SK-N-DZ (cell line): Measurements from ENCODE around the gene TRIM65.
A peak's percentile ranks its signal among the peaks of the same experiment; 100 is the strongest.
"Not testable (repeated sequence)": the region's sequence is repeated elsewhere in the genome, so short reads cannot be mapped to it uniquely, and the experiment has no call there.

Source experiments
- DNase-seq: peaks from one replicate; pipeline ENCODE4 v3.0.0-alpha.2; 2015; ENCODE audit warnings: low spot score

Gene TRIM65

DNA sequence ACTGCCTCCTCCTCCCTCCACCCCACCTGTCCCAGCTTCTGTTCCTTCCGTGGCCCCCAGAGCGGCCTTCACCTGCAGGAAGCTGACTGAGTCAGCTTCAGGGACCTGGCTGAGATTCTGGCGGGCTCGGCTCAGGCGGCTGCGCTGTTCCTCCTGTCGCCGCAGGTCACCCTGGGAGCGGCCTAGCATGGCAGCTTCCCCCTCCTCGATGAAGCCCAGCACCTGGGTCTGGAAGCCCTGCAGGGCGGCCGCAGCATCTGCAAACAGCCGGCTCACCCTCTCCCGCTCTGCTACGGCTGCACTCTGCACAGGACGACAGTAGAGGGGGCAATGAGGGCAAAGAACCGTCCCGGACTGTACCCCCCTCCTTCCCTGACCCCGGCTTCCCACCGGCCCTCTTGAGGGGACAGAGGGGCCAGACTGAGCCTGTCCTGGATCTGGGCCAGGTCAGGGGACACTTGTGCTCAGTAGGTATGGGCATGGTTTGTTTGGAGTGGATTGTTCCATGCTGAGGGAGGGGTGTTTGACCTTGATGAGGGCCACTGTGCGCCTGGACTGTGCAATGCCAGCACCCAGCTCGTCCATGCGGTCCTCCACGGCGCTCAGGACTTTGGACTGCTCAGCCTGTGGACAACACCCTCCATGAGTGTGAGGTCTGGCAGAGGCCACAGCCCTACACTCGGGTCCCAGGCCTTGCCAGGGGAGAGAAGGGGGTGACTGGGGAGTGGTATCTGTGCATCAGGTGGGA, 20.4 kb downstream of the TRIM65 start:
- DNase-seq: peak; percentile 83

DNA sequence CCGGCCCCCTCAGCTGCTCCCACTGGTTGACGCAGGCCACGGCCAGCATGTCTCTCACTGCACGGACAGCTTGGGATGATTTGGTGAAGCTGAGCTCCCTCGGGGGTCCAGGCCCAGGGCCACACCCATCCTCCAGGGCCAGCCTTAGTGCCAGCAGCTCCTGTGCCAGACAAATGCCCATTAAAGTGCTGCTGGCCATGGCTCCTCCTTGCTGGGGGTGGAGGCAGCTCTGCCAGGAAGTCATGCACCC, 20.9 kb downstream of the TRIM65 start:
- no peak for DNase-seq

DNA sequence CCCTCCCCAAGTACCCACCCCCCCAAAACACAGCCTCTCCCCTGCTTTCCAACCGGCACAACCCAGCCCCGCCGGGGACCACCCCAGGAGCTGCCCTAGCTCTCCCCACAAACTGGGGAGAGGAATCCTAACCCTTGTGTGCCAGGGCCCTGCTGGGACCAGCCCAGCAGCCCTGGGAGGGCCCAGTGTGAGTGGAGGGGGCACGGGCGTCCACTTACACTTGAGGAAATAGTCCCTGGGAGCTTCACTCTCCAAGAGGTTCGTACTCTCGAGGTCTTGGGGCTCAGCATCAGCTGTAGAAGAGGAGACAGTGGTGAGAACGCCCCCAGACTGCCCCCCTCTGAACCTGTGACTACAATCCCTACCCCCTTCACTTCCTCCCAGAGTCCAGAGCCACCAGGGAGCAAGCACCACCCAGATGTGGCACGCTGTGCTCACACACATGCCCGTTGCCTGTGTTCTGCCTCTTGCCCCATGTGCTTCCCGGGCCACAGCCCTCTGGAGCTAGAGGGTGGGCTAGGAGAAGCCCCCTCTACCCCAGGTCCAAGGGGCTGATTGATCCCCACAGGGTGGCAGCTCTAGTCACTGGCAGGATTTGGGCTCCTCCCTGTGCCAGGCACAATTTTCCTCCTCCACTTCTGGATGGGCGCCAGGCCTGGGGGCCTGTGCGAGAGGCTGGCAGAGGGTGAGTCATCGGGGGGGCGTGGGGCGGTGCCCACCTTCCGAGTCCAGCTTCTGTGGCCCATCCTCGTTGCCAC, 21.4 kb downstream of the TRIM65 start:
- DNase-seq: no peak

DNA sequence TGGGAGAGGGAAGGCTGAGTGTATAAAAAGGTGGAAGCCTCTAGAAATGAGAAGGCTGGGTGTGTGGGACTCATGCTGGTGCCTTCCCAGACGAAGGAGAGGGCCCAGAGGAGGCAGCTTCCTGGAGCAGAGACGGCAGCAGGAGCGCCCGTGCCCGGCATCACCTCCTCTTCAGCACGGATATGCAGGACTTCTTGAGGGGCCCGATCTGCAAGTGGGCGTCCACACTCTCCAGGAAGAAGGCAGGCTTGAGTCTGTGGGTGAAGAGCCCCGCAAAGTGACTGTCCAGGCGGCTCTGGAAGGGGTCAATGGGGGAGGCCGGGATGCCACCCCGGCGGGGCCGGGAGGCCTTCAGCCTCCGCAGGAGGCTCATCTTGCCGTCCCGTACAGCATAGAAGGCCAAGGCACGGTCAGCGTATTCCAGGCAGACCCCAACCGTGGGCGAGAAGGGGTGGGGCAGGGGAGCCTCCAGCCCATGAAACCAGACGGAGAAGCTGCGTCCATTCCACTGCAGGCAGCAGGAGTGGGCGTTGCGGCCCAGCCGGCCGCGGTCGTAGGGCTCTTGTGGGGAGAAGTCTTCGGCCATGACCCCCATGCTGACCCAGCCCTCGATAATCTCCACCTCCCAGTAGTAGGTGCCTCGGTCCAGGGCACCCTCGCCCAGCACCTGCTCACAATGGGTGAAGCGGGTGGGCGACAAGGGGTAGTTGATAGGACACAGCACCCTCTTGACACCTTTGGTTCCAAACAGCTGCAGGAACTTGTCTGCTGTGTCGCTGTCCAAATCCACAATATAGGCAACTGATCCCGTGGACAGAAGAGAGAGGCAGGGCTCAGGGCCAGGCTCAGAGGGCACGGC, 22.2 kb downstream of the TRIM65 start:
- no peak for DNase-seq

DNA sequence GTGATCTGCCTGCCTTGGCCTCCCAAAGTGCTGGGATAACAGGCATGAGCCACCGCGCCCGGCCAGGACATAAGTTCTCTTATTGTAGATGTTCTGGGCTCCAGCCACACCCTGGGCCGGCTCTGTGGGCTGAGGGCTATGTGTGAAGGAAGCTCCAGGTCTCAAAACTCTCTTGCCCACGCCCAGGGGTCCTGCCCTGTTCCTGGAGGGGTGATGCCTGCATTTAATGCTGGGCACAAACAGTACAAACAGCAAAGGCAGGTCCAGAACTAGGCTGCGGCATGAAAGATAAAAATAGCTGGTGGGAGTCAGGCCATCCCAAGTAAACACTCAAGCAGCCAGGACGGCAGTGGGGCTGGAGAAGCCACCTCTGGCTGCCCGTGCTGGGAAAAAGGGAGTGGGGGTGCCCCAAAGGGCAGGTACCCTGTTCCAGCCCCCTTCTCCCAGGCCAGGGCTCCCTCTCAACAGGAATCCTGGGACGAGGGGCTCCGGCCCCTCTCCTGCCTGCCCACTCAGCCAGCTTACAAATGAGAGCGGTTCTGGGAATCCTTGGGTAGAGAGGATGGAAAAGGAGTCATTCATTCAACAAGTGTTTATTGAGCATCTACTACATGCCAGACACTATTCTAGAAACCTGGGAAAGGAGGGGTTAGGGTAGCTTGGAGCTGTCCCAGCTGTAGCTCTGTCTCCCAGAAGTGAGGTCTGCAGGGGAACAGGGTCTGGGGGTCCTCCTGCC, 23.0 kb downstream of the TRIM65 start:
- DNase-seq: no peak

DNA sequence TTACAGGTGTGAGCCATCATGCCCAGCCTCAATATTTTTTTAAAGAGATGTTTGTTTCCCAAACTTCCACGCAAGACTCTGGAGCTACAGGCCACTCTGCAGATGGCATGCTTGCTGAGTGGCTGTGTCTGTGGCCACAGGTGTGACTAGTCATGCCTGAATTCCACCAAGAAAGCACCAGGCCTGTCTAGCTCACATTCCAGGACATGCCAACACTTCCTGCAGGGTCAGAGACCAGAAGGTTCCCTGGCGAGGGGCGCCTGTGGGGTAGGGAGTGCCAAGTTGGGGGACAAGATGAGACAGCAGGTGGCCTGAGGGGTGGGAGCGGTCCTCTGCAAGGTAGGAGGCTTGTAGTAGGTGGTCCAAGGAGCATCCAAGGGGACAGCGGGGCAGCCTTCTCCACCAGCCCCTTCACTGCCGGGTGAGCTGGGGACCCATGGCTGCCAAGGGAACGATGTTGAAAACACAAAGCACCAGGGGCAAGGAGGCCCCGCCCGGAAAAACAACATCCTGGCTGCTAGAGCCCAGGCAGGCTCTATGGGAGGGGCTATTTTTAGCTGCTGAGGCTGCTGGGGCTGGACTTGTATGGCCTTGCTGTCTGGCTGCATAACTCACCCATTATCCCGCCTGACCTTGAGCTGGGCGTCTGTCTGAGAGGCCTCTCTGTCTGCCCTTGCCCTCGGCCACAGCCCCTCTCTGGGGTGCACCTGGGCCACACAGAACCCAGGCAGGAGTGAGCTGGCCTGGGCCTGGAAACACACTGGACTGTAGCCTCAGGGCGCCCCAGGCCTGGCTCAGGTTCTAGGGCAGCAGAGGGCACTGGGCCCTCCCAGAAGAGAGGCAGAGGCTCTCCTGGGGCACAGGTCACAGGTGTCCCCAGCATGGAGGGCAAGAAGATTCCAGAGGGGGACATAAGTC, 24.1 kb downstream of the TRIM65 start:
- DNase-seq: no peak

DNA sequence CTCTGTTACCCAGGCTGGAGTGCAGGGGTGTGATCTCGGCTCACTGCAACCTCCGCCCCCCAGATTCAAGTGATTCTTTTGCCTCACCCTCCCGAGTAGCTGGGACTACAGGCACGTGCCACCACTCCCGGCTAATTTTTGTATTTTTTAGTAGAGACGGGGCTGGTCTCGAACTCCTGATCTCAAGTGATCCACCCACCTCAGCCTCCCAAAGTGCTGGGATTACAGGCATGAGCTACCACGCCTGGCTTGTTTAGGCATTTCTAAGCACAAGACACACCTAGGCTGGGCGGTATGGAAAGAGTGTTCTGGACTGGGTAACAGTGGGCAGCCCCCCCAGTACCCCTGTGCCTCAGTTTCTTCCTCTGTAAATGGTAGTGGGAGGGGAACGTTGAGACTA, 26.5 kb downstream of the TRIM65 start:
- DNase-seq: not testable (repeated sequence)

DNA sequence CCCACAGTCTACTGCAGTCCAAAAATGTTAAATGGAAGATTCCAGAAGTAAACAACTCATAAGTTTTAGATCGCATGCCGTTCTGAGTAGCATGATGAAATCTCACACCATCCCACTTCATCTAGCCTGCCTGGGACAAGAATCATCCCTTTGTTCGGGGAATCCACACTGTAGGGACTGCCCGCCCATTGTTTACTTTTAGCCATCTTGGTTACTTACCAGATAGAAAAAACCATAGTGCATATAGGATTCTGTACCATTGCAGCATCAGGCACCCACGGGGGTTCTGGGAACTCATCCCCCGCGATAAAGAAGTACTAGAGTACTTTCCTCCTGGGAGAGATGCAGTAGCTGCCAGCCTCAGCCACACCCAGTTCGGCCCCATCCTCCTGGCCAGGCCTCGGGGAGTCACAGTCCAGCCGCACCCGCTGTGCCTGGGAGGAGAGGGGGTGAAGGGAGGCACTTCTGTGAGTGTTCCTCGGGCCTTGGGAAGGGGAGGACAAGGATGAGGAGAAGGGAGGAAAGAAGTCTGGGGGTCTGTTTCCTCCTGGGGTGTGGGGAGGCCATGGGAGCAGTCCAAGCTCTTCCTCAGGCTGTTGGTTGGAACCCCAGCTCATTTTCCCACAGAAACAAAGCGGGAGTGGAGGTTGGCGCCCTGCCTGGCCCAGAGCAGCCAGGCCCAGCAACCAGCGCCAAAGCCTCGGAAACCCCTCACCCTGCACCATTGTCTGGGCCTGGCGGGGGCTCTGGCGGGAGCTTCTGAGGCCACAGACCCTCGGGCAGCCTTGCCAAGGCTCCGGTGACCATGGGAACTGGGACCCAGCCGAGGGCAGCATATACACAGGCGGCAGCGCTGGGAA, 27.2 kb downstream of the TRIM65 start:
- DNase-seq: no peak

DNA sequence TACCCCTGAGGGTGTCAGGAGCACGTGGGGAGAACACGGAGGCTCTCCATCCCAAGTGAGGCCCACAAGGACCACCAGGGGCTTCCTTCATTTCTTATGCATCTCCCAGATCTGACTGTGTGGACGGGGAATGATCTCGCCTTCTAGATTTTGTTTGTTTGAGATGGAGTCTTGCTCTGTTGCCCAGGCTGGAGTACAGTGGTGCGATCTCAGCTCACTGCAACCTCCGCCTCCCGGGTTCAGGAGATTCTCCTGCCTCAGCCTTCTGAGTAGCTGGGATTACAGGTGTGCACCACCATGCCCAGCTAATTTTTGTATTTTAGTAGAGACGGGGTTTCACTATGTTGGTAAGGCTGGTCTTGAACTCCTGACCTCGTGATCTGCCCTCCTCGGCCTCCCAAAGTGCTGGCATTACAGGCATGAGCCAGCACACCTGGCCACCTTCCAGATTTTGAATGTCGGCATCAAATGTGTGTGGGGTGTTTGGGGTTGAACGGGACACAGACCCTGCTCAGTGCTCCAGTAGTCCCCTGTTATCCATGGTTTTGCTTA, 27.9 kb downstream of the TRIM65 start:
- DNase-seq: not testable (repeated sequence)

DNA sequence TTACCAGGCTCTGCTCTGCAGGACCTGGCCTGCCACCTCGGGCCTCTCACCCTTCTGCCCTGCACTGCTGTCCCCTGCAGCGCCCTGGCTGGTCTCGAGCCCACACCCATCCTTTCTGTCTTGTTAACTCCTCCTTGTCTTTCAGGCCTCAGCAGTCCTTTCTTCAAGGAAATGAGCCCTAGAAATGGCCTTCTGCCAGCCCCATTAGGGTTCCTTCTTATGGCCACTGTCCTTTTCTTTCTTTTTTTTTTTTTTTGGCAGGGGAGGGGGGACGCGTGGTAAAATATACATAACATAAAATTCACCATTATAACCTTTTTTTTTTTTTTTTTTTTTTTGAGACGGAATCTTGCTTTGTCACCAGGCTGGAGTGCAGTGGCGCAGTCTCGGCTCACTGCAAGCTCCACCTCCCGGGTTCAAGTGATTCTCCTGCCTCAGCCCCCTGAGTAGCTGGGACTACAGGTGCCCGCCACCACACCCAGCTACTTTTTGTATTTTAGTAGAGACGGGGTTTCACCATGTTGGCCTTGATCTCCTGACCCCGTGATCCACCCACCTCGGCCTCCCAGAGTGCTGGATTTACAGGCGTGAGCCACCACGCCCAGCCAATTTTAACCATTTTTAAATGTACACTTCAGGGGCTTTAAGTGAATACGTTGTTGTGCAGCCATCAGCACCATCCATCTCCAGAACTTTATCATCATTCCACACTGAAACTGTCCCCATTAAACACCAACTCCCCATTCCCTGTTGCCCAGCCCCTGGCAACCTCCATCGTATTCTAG, 31.2 kb downstream of the TRIM65 start:
- DNase-seq: not testable (repeated sequence)

DNA sequence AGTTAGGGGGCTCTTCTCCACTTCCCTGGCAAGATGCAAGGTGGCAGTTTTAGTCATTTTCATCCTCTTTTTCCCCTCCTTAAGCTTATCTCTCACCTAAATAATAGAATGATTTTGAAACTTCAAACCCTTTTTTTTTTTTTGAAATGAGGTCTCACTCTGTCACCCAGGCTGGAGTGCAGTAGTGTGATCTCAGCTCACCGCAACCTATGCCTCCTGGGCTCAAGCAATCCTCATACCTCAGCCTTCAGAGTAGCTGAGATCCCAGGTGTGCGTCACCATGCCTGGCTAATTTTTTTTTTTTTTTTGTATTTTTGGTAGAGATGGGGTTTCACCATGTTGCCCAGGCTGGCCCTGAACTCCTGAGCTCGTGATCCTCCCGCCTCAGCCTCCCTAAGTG, 31.9 kb downstream of the TRIM65 start:
- not testable (repeated sequence) for DNase-seq

DNA sequence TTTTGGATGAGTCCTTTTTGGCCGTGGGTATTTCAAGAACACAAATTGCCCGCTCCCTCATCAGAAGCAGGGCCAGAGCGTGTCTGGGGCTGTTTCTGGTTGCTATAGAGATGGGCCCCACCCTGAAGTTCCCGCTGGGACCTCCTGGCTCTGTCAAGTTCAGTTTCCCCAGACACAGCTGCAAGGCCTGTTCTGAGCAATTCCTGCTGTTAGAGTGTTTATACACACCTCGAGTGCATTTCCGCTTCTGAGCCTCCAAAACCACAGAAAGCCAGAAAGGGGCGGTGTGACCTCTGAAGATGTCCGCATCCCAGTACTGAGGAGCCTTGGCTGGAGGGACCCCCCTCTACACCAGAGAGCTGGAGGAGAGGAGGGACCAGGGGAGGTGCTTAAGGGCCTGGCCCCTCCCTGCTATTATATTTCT, 32.3 kb downstream of the TRIM65 start:
- no peak for DNase-seq

DNA sequence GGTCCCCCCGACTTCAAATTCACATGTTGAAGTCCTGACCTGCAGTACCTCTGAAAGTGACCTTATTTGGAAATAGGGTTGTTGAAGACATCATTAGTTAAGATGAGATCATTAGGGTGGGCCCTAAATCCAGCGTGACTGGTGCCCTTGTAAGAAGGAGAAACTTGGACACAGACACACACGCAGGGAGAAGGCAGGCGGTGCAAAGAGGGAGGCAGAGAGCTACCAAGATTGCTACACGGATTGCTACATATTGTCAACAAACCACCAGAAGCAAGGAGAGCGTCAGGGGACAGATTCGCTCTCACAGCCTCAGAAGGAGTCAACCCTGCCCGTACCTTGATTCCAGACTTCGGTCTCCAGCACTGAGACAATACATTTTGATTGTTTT, 34.8 kb downstream of the TRIM65 start:
- no peak for DNase-seq

DNA sequence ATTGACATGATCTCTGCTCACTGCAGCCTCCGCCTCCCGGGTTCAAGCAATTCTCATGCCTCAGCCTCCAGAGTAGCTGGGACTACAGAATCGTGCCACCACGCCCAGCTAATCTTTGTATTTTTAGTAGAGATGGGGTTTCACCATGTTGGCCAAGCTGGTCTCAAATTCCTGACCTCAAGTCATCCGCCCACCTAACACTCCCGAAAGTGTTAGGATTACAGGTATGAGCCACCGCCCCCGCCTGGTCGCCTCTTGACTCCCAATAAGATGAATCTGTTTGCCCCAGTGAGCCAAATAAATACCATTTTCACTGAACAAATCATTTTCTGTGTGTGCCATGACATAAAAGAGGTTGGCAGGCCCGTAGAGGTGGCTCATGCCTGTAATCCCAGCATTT, 37.4 kb downstream of the TRIM65 start:
- not testable (repeated sequence) for DNase-seq

DNA sequence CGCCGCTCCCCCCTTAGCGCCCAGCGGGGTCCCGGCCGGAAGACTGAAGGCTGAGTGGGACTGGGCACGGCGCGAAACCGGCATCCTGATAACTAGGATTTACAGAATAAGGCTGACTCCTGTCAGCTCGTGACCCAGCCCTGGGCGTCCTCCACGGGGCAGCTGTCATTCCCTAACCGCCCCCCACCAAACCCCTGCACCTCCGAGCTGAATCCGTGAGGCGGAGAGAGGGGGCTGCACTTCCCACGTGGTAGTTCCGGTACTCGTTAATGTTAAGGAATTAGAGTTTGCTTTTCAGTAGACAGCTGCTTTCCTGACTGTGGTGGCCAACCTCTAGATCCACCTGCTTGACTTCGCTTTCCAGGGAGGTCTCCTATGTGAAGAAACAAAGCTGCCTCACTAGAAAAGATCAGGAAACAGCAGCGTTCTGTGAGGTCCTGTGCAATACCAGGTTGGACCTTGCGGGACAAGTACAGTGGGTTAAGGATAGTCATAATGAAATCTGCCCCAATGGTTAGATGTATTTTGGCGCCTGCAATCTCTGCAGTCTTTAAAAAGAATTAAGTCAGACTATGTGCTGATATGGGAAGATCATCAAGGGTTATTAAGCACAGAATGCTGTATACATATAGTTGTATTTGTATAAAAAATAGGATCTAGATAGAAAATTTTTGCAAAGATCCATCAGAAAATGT, 40.5 kb downstream of the TRIM65 start:
- no peak for DNase-seq

DNA sequence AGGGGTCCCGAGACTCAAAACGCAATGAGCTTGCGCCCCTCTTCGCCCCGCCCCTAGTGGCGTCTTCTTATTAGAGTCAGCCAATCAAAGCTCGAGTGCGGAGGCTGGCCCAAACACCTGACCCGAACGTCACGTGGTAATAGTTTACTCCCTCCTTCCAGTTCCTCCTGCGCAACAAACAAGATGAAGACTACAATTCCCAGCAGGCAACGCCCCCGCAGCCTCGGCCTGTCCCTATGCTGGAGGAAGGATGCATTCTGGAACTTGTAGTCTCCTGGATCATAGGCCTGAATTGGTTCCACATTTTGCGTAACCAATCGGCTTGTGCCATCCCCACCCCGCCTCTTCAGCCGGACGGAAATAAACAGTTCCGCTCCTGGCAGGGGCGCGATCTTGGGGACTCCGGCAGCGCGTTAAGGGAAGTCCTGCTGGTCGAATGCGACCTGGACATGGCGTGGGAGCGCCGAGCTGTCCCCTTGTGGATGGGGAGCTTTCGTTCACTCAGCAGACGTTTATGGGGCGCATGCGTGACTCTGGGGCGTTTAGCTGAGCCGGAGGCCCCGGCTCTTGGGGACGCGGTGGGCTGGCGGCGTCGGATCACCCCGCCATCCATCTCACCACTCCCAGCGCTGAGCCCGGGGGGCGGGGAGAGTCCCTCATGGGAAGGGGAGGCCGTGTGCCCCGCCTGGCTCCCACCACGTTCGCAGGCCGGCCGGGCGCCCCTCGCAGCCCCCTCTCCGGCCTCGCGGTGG, 41.3 kb downstream of the TRIM65 start, which contains the start of gene WBP2:
WBP2 (minus strand) TSS at position 26 of the 752 bp plus-strand sequence. CDS start 38 bp downstream, outside the sequence.
- DNase-seq: peak; percentile 100

DNA sequence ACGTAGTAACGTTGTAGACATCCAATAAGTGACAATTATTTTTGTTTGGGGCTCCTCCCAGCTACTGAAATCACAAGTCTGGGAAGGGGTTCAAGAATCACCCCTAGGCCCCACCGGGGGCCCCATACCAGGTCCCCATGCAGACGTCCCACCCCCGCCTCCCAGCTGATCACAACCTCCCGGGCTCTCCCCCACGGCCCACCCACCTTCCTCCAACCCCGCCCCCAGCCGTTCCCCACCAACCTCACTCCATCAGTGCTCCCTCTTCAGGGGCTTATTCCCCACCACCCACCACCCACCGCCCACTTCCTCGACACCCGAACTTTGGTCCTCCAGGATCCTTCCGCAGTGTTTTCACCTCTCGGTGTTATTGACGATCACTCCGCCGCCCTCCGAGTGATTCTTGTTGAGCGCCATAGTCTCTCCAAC, 41.9 kb downstream of the TRIM65 start:
- DNase-seq: no peak
